SK-N-SH (cell line): ENCODE measurements around the gene PARP14. TPM values are rescaled to one million over a fixed set of nuclear protein-coding genes. Genes with fewer than 3 reads are reported as not detected.

ENCODE experiments used
- CTCF ChIA-PET: fragments of 300-600, 350-600 bp; formaldehyde crosslinking; extraction: SDS; loops from one replicate; lab custom pipeline; 2021; lab: Yijun Ruan, JAX
- POLR2A ChIA-PET: fragments of 350-600 bp; sonication (Branson Sonifier 250); formaldehyde crosslinking; extraction: SDS; loops from one replicate; lab custom pipeline; 2020; ENCODE audit warnings: antibody characterized with exemption, inconsistent platforms; lab: Yijun Ruan, JAX
- DNase-seq: peaks from one replicate; pipeline ENCODE4 v3.0.0; 2012
- H2AFZ ChIP-seq: fragments of 200-600 bp; sonication (generic); 2 replicates; pipeline ENCODE4 v1.8.1; 2016; ENCODE audit warnings: antibody characterized with exemption, mild to moderate bottlenecking, low read depth
- H3F3A ChIP-seq: fragments of 200-600 bp; sonication (generic); replicated peaks from 2 replicates; pipeline ENCODE3; 2016; ENCODE audit warnings: antibody characterized with exemption, mild to moderate bottlenecking; ENCODE audit not compliant: insufficient read depth
- H3K27ac ChIP-seq, 2 experiments: fragments of 200-500 bp in 1 of 2; fragments of 200-600 bp in 1 of 2; sonication (Bioruptor generic) in 1 of 2; sonication (generic), shearing (Covaris generic) in 1 of 2; 2 replicates each; pipeline versions ENCODE4 v1.5.1 to v1.6.1; 2014 to 2016; ENCODE audit warnings: low read depth in 2 of 2, inconsistent platforms in 1 of 2, low read length in 1 of 2, mild to moderate bottlenecking in 1 of 2, mixed read lengths in 1 of 2
- H3K27me3 ChIP-seq: fragments of 200-600 bp; sonication (generic), shearing (Covaris generic); 2 replicates; pipeline ENCODE4 v1.6.1; 2016; ENCODE audit warnings: mixed run types; ENCODE audit not compliant: insufficient read depth
- H3K36me3 ChIP-seq, 2 experiments: fragments of 200-500 bp in 1 of 2; fragments of 200-600 bp in 1 of 2; sonication (Bioruptor generic) in 1 of 2; sonication (generic) in 1 of 2; replicated peaks in 1 of 2; 2 replicates each; pipeline versions ENCODE3 to v1.5.1; 2014 to 2016; ENCODE audit warnings: low read length in 1 of 2, mild to moderate bottlenecking in 1 of 2; ENCODE audit not compliant: insufficient read depth in 2 of 2, control insufficient read depth in 1 of 2
- H3K4me1 ChIP-seq, 2 experiments: fragments of 200-500 bp in 1 of 2; fragments of 200-600 bp in 1 of 2; sonication (Bioruptor generic) in 1 of 2; sonication (generic), shearing (Covaris generic) in 1 of 2; 2 replicates each; pipeline versions ENCODE4 v1.5.1 to v1.6.1; 2014 to 2016; ENCODE audit warnings: low read depth in 1 of 2, low read length in 1 of 2, mixed run types in 1 of 2; ENCODE audit not compliant: insufficient read depth in 2 of 2, control insufficient read depth in 1 of 2
- H3K4me2 ChIP-seq: fragments of 200-600 bp; sonication (generic), shearing (Covaris generic); 2 replicates; pipeline ENCODE4 v1.6.1; 2017; ENCODE audit warnings: mixed run types
- H3K4me3 ChIP-seq, 2 experiments: fragments of 200-500 bp in 1 of 2; fragments of 200-600 bp in 1 of 2; sonication (Bioruptor generic) in 1 of 2; sonication (generic), shearing (Covaris generic) in 1 of 2; 2 replicates each; pipeline versions ENCODE4 v1.5.1 to v1.8.1; 2014 to 2016; ENCODE audit warnings: low read depth in 2 of 2, inconsistent platforms in 1 of 2, low read length in 1 of 2, mild to moderate bottlenecking in 1 of 2, mixed read lengths in 1 of 2, moderate library complexity in 1 of 2
- H3K79me2 ChIP-seq: fragments of 200-600 bp; sonication (generic); 2 replicates; pipeline ENCODE4 v1.8.1; 2017; ENCODE audit warnings: mild to moderate bottlenecking; ENCODE audit not compliant: insufficient read depth
- H3K9ac ChIP-seq: fragments of 200-600 bp; sonication (generic); 2 replicates; pipeline ENCODE4 v1.6.1; 2017; ENCODE audit warnings: mixed run types
- H3K9me2 ChIP-seq: fragments of 200-600 bp; sonication (generic); 2 replicates; pipeline ENCODE4 v1.6.1; 2017; ENCODE audit warnings: mixed run types
- H3K9me3 ChIP-seq: fragments of 200-600 bp; sonication (generic); 2 replicates; pipeline ENCODE4 v1.6.1; 2017; ENCODE audit warnings: mixed run types, mild to moderate bottlenecking, moderate library complexity
- H4K20me1 ChIP-seq: fragments of 200-600 bp; sonication (generic); 2 replicates; pipeline ENCODE4 v1.6.1; 2017; ENCODE audit warnings: mild to moderate bottlenecking, mixed run types; ENCODE audit not compliant: insufficient read depth
- CHD2 ChIP-seq: fragments of 150-350 bp; IDR thresholded peaks from 2 replicates; pipeline ENCODE4 v1.6.1; 2018; ENCODE audit warnings: low read length; ENCODE audit not compliant: partially characterized antibody
- CTCF ChIP-seq: fragments of 200-600 bp; sonication (generic); IDR thresholded peaks from 2 replicates; pipeline ENCODE4 v1.6.1; 2017; ENCODE audit warnings: antibody characterized with exemption, mild to moderate bottlenecking, moderate library complexity
- EZH2phosphoT487 ChIP-seq: fragments of 200-600 bp; sonication (generic); IDR thresholded peaks from 2 replicates; pipeline ENCODE4 v1.6.1; 2017; ENCODE audit warnings: low read depth, mixed run types, mild to moderate bottlenecking, antibody characterized with exemption, moderate library complexity, borderline replicate concordance
- FOXJ3 ChIP-seq: sonication (generic); formaldehyde crosslinking; IDR thresholded peaks from 2 replicates; pipeline ENCODE4 v1.5.1; 2020; ENCODE audit warnings: mild to moderate bottlenecking, missing genetic modification reagents
- GABPA ChIP-seq: IDR thresholded peaks from 2 replicates; pipeline ENCODE4 v1.4.0; 2012; ENCODE audit warnings: low read depth, mild to moderate bottlenecking
- IRF3 ChIP-seq: fragments of 150-350 bp; IDR thresholded peaks from 2 replicates; pipeline ENCODE4 v1.6.1; 2016; ENCODE audit warnings: mild to moderate bottlenecking, low read depth, low read length
- MEF2A ChIP-seq: IDR thresholded peaks from 2 replicates; pipeline ENCODE4 v1.4.0; 2012; ENCODE audit warnings: low read depth, borderline replicate concordance
- MXI1 ChIP-seq: IDR thresholded peaks from 2 replicates; pipeline ENCODE4 v1.6.1; 2012; ENCODE audit warnings: mild to moderate bottlenecking, low read depth, low read length, improper control_type of control experiment
- NFIC ChIP-seq: IDR thresholded peaks from 2 replicates; pipeline ENCODE4 v1.4.0; 2012; ENCODE audit warnings: borderline replicate concordance
- POLR2AphosphoS5 ChIP-seq: IDR thresholded peaks from 2 replicates; pipeline ENCODE4 v1.6.1; 2012; ENCODE audit warnings: low read depth, low read length
- RAD21 ChIP-seq: IDR thresholded peaks from 2 replicates; pipeline ENCODE4 v1.6.1; 2012; ENCODE audit warnings: mild to moderate bottlenecking, low read length
- RCOR1 ChIP-seq: fragments of 150-350 bp; IDR thresholded peaks from 2 replicates; pipeline ENCODE4 v1.6.1; 2017; ENCODE audit warnings: antibody characterized with exemption, low read length
- REST ChIP-seq: IDR thresholded peaks from 2 replicates; pipeline ENCODE4 v1.6.1; 2012; ENCODE audit warnings: mild to moderate bottlenecking, low read depth, low read length, moderate library complexity
- RXRA ChIP-seq: IDR thresholded peaks from 2 replicates; pipeline ENCODE4 v1.4.0; 2012; ENCODE audit warnings: low read depth, mild to moderate bottlenecking, borderline replicate concordance
- SMC3 ChIP-seq: IDR thresholded peaks from 2 replicates; pipeline ENCODE4 v1.6.1; 2012; ENCODE audit warnings: low read depth, low read length, improper control_type of control experiment
- TAF1 ChIP-seq: IDR thresholded peaks from 2 replicates; pipeline ENCODE4 v1.6.1; 2012; ENCODE audit warnings: low read depth, mild to moderate bottlenecking, low read length, moderate library complexity, borderline replicate concordance
- TCF12 ChIP-seq: IDR thresholded peaks from 2 replicates; pipeline ENCODE4 v1.4.0; 2012
- TEAD4 ChIP-seq: IDR thresholded peaks from 2 replicates; pipeline ENCODE4 v1.4.0; 2012; ENCODE audit warnings: mild to moderate bottlenecking, borderline replicate concordance; ENCODE audit not compliant: insufficient read depth
- YY1 ChIP-seq: IDR thresholded peaks from 2 replicates; pipeline ENCODE4 v1.4.0; 2012; ENCODE audit warnings: low read depth, mild to moderate bottlenecking
- WGBS: methylation state at CpG from one replicate; pipeline ENCODE4 v1.1.6; 2017; ENCODE audit warnings: low lambda C conversion rate; 5-methylcytosine and 5-hydroxymethylcytosine counted together
- polyA plus RNA-seq, 3 experiments: library from polyadenylated mRNA; depleted of rRNA; stranded (reverse); fragments of >200 nt; gene quantifications; 2 replicates each; pipeline ENCODE4 v1.2.3, GENCODE V29; 2012
- TF ChIP-seq, protein P1 (sequence below): fragments of 150-350 bp; IDR thresholded peaks from 2 replicates; pipeline ENCODE4 v1.6.1; 2017; ENCODE audit warnings: antibody characterized with exemption, low read length, low read depth, borderline replicate concordance

Gene PARP14
- polyA plus RNA-seq, 1 of the 3 experiments (the other 2 are of a cell fraction), result 9.2 TPM

GRCh38 chr3:122766430-122766829 lies 85.8 kb downstream of the PARP14 start:
- H3K27me3 ChIP-seq, result no peaks in the 10 kb centered on the region
- H3K4me2 ChIP-seq, result no peak overlapping the region
- DNase-seq, result no peak
- POLR2A ChIA-PET, result no interaction called here
- H3K27ac ChIP-seq, result no peak overlapping the region
- H3K79me2 ChIP-seq, result no peaks in the 10 kb centered on the region
- no peaks in the 10 kb centered on the region for H3F3A ChIP-seq
- H3K9me3 ChIP-seq, result no peaks in the 10 kb centered on the region
- peaks cover 6 to 11% of the 10 kb centered on the region in 2 experiments for H3K36me3 ChIP-seq
- no peaks in the 10 kb centered on the region for H3K9me2 ChIP-seq
- no peak overlapping the region for H3K4me3 ChIP-seq
- no peaks in the 10 kb centered on the region for H3K4me1 ChIP-seq
- H2AFZ ChIP-seq, result no peak overlapping the region
- WGBS, result 94% methylated on average over 3 of the region's 3 CpGs
- TF ChIP-seq MEF2A, result no peak
- no peak for TF ChIP-seq RAD21
- TF ChIP-seq GABPA, result no peak
- no peak for TF ChIP-seq NFIC
- TF ChIP-seq YY1, result no peak
- no peak for TF ChIP-seq IRF3
- TF ChIP-seq CTCF, result no peak
- no peak for TF ChIP-seq RCOR1
- no peak for TF ChIP-seq EZH2phosphoT487
- no peak for TF ChIP-seq TAF1
- TF ChIP-seq, protein P1, sequence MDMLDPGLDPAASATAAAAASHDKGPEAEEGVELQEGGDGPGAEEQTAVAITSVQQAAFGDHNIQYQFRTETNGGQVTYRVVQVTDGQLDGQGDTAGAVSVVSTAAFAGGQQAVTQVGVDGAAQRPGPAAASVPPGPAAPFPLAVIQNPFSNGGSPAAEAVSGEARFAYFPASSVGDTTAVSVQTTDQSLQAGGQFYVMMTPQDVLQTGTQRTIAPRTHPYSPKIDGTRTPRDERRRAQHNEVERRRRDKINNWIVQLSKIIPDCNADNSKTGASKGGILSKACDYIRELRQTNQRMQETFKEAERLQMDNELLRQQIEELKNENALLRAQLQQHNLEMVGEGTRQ, result no peak
- TF ChIP-seq TCF12, result no peak
- TF ChIP-seq FOXJ3 (CRISPR knock-in tag), result no peak
- H4K20me1 ChIP-seq, result no peaks in the 10 kb centered on the region
- CTCF ChIA-PET, result interaction anchor here (1.0 to 1.3 kb wide), 2 partner anchors 8 to 12 kb away, joined by 3 to 4 read pairs; no protein-coding TSS in a partner anchor
- no peak overlapping the region for H3K9ac ChIP-seq

- POLR2A ChIA-PET, result no interaction called here
- no peak for DNase-seq
- no peak for TF ChIP-seq SMC3
- no peak for TF ChIP-seq POLR2AphosphoS5
- TF ChIP-seq TEAD4, result no peak
- no peak for TF ChIP-seq MXI1
- no peak for TF ChIP-seq NFIC
- TF ChIP-seq MEF2A, result no peak
- TF ChIP-seq REST, result no peak
- no peak for TF ChIP-seq CHD2
- no peak for TF ChIP-seq GABPA
- no peak for TF ChIP-seq RXRA
Observed at GRCh38 chr3:122767540-122768372, 87.1 kb downstream of the PARP14 start.

More at GRCh38 chr3:122767540-122768372, 87.1 kb downstream of the PARP14 start:
- H2AFZ ChIP-seq, result no peak overlapping the region
- H3K9me2 ChIP-seq, result no peaks in the 10 kb centered on the region
- H3K79me2 ChIP-seq, result no peaks in the 10 kb centered on the region
- no peak overlapping the region for H3K4me2 ChIP-seq
- H3K4me3 ChIP-seq, result no peak overlapping the region
- H3K4me1 ChIP-seq, result no peaks in the 10 kb centered on the region
- no peak overlapping the region for H3K27ac ChIP-seq
- no peaks in the 10 kb centered on the region for H3K27me3 ChIP-seq
- WGBS, result 92% methylated on average over 3 of the region's 3 CpGs
- H3K36me3 ChIP-seq, result peaks cover 4 to 11% of the 10 kb centered on the region in 2 experiments
- no peaks in the 10 kb centered on the region for H3F3A ChIP-seq
- H4K20me1 ChIP-seq, result no peaks in the 10 kb centered on the region
- H3K9ac ChIP-seq, result no peak overlapping the region
- no peaks in the 10 kb centered on the region for H3K9me3 ChIP-seq
- CTCF ChIA-PET, result no interaction called here
